Measurements from ENCODE around the gene LLGL2. TPM values are rescaled to one million over a fixed set of nuclear protein-coding genes. Genes with fewer than 3 reads are reported as not detected.

Gene LLGL2
- total RNA-seq, 4 donors from 2014 or later: 35.6 to 73.5 (median 53.8) TPM

- intact Hi-C loops (cut with DNase I): loop anchor here (5.0 kb wide), 1 partner anchor 118 kb away; no protein-coding TSS in a partner anchor
- Histone ChIP-seq H3K27me3 (no peaks in the 10 kb centered on the region), H3K4me1 (no peaks in the 10 kb centered on the region), H3K27ac (no peak overlapping the region), H3K9me3 (no peaks in the 10 kb centered on the region), H3K4me3 (replicated peaks in 1 of 3) (no peak overlapping the region), H3K36me3 (peaks cover 26 to 32% of the 10 kb centered on the region in 2 donors)
- 75 to 89% methylated on average over 11 to 26 of the region's 36 CpGs for WGBS, 2 donors
- DNase-seq: no peak
- TF ChIP-seq POLR2A (IDR thresholded peaks at IDR 0.05) (no peak), CTCF (IDR thresholded peaks at IDR 0.05) (peak in 2 of 6 experiments; percentile 25 to 26)
Observed at GRCh38 chr17:75619506-75620431, 94.3 kb downstream of the LLGL2 start.

GRCh38 chr17:75621489-75621888, 96.0 kb downstream of the LLGL2 start:
- WGBS, 2 donors: 83 to 100% methylated on average over 1 to 2 of the region's 4 CpGs
- no peak overlapping the region for H3K4me3 ChIP-seq (replicated peaks in 1 of 3)
- peaks cover 32 to 37% of the 10 kb centered on the region in 2 donors for H3K36me3 ChIP-seq
- H3K27me3 ChIP-seq: no peaks in the 10 kb centered on the region
- H3K9me3 ChIP-seq: no peaks in the 10 kb centered on the region
- H3K4me1 ChIP-seq: no peaks in the 10 kb centered on the region
- no peak overlapping the region for H3K27ac ChIP-seq
- intact Hi-C loops (cut with DNase I): no loop called here
- DNase-seq: no peak
- TF ChIP-seq CTCF (IDR thresholded peaks at IDR 0.05): no peak
- no peak for TF ChIP-seq POLR2A (IDR thresholded peaks at IDR 0.05)

GRCh38 chr17:75622076-75622475, 96.6 kb downstream of the LLGL2 start:
- Histone ChIP-seq H3K4me1 (no peaks in the 10 kb centered on the region), H3K9me3 (no peaks in the 10 kb centered on the region), H3K4me3 (replicated peaks in 1 of 3) (no peak overlapping the region), H3K36me3 (peaks cover 32 to 40% of the 10 kb centered on the region in 2 donors), H3K27me3 (no peaks in the 10 kb centered on the region), H3K27ac (no peak overlapping the region)
- 82 to 85% methylated on average over 8 of the region's 8 CpGs for WGBS, 2 donors
- TF ChIP-seq POLR2A (IDR thresholded peaks at IDR 0.05) (no peak), CTCF (IDR thresholded peaks at IDR 0.05) (no peak)
- intact Hi-C loops (cut with DNase I): no loop called here
- no peak for DNase-seq

GRCh38 chr17:75622771-75623273, 97.3 kb downstream of the LLGL2 start:
- Histone ChIP-seq H3K27me3 (no peaks in the 10 kb centered on the region), H3K4me3 (replicated peaks in 1 of 3) (no peak overlapping the region), H3K4me1 (no peaks in the 10 kb centered on the region), H3K9me3 (no peaks in the 10 kb centered on the region), H3K36me3 (peaks cover 37 to 39% of the 10 kb centered on the region in 2 donors), H3K27ac (no peak overlapping the region)
- intact Hi-C loops (cut with DNase I): no loop called here
- 88 to 91% methylated on average over 15 of the region's 15 CpGs for WGBS, 2 donors
- TF ChIP-seq POLR2A (IDR thresholded peaks at IDR 0.05) (no peak), CTCF (IDR thresholded peaks at IDR 0.05) (no peak)
- DNase-seq: no peak

- no peak for TF ChIP-seq POLR2A (IDR thresholded peaks at IDR 0.05)
- TF ChIP-seq CTCF (IDR thresholded peaks at IDR 0.05): no peak
- no peaks in the 10 kb centered on the region for H3K4me1 ChIP-seq
- 89 to 93% methylated on average over 8 to 9 of the region's 9 CpGs for WGBS, 2 donors
- no peaks in the 10 kb centered on the region for H3K9me3 ChIP-seq
- intact Hi-C loops (cut with DNase I): no loop called here
- DNase-seq: no peak
- no peak overlapping the region for H3K4me3 ChIP-seq (replicated peaks in 1 of 3)
- H3K27me3 ChIP-seq: no peaks in the 10 kb centered on the region
- H3K36me3 ChIP-seq: peaks cover 33 to 35% of the 10 kb centered on the region in 2 donors
- H3K27ac ChIP-seq: no peak overlapping the region
Observed at GRCh38 chr17:75623386-75623785, 97.9 kb downstream of the LLGL2 start.

Data from thyroid gland (tissue), 4 donors.